ENCODE results near the gene NANOS1. TPM values are rescaled to one million over a fixed set of nuclear protein-coding genes. Genes with fewer than 3 reads are reported as not detected.
A peak's percentile ranks its signal among the peaks of the same experiment; 100 is the strongest.

Gene NANOS1, protein sequence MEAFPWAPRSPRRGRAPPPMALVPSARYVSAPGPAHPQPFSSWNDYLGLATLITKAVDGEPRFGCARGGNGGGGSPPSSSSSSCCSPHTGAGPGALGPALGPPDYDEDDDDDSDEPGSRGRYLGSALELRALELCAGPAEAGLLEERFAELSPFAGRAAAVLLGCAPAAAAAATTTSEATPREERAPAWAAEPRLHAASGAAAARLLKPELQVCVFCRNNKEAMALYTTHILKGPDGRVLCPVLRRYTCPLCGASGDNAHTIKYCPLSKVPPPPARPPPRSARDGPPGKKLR
- 10 to 100 TPM in 3 of 4 donors, 1 to 10 TPM in 1; 1.6 to 18.5 (median 12.2) TPM for total RNA-seq

- ATAC-seq (ENCODE audit: low FRiP score) (peak; percentile 2), DNase-seq (ENCODE audit: low spot score) (no peak)
- TF ChIP-seq, protein P1, sequence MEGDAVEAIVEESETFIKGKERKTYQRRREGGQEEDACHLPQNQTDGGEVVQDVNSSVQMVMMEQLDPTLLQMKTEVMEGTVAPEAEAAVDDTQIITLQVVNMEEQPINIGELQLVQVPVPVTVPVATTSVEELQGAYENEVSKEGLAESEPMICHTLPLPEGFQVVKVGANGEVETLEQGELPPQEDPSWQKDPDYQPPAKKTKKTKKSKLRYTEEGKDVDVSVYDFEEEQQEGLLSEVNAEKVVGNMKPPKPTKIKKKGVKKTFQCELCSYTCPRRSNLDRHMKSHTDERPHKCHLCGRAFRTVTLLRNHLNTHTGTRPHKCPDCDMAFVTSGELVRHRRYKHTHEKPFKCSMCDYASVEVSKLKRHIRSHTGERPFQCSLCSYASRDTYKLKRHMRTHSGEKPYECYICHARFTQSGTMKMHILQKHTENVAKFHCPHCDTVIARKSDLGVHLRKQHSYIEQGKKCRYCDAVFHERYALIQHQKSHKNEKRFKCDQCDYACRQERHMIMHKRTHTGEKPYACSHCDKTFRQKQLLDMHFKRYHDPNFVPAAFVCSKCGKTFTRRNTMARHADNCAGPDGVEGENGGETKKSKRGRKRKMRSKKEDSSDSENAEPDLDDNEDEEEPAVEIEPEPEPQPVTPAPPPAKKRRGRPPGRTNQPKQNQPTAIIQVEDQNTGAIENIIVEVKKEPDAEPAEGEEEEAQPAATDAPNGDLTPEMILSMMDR (IDR thresholded peaks at IDR 0.05), result no peak
These were observed at the start of gene NANOS1 for GRCh38 chr10:119029613-119030420. TSS of gene NANOS1 (plus strand) at chr10:119029714. CDS start at chr10:119029802, 88 bp downstream.

GRCh38 chr10:118980135-118980865 is 49.2 kb upstream of the NANOS1 start:
- ATAC-seq (ENCODE audit: low FRiP score) (no peak), DNase-seq (ENCODE audit: low spot score) (no peak)
- TF ChIP-seq, protein P1 (IDR thresholded peaks at IDR 0.05), result no peak

DNA sequence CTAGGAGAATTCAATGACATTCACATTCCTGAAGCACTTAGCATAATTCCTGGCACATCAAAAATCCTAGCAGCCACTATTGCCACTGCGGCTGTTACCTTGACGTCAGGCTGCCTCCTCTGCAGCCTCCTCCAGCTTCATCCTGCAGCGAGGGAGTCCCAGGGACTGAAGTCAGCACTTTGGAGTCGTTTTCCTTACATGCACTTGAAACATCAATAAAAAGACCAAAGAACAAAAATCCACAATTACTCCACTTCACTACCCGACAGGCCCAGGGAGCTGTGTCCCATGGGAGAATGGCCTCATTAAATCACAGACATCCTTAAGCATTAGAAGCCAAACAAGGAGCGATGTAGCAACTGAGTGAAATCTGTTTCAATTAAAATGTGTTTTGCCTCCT is 48.6 kb upstream of the NANOS1 start:
- TF ChIP-seq, protein P1 (IDR thresholded peaks at IDR 0.05), result no peak
- no peak for ATAC-seq (ENCODE audit: low FRiP score)
- no peak for DNase-seq (ENCODE audit: low spot score)

- DNase-seq (ENCODE audit: low spot score) (no peak), ATAC-seq (ENCODE audit: low FRiP score) (no peak)
- TF ChIP-seq, protein P1 (IDR thresholded peaks at IDR 0.05), result no peak
These were observed 47.6 kb upstream of the NANOS1 start for GRCh38 chr10:118981946-118982345.

GRCh38 chr10:118982366-118982765 is 47.1 kb upstream of the NANOS1 start:
- TF ChIP-seq, protein P1 (IDR thresholded peaks at IDR 0.05), result no peak
- no peak for ATAC-seq (ENCODE audit: low FRiP score)
- DNase-seq (ENCODE audit: low spot score), result no peak

- DNase-seq (ENCODE audit: low spot score) (no peak), ATAC-seq (ENCODE audit: low FRiP score) (no peak)
- TF ChIP-seq, protein P1 (IDR thresholded peaks at IDR 0.05), result no peak
These were observed 46.3 kb upstream of the NANOS1 start for GRCh38 chr10:118983263-118983662.
